ENCODE data around the gene CTNND2.

GRCh38 chr5:11758321-11758720 lies 145.9 kb downstream of the CTNND2 start:
- TF ChIP-seq POLR2AphosphoS5 (IDR thresholded peaks at IDR 0.05; ENCODE audit: low read length) (no peak), NR2C1 (IDR thresholded peaks at IDR 0.05) (no peak), TCF7 (IDR thresholded peaks at IDR 0.05; ENCODE audit: borderline replicate concordance) (no peak), USF1 (IDR thresholded peaks at IDR 0.05; ENCODE audit: borderline replicate concordance, extremely low read length, insufficient read depth, low read depth, low read length) (no peak), ATF7 (IDR thresholded peaks at IDR 0.05; ENCODE audit: low read depth) (no peak), FOXM1 (IDR thresholded peaks at IDR 0.05; ENCODE audit: low read depth, low read length) (no peak), SRF (IDR thresholded peaks at IDR 0.05; ENCODE audit: low read depth in 2 of 2, low read length in 2 of 2) (no peak), MAX (IDR thresholded peaks at IDR 0.05; ENCODE audit: low read depth, low read length) (no peak), USF2 (IDR thresholded peaks at IDR 0.05; ENCODE audit: borderline replicate concordance, low read depth, low read length) (no peak), MYC (IDR thresholded peaks at IDR 0.05; ENCODE audit: insufficient read depth, insufficient read length, insufficient replicate concordance, low read length, severe bottlenecking) (no peak)
- TF ChIP-seq, protein P1, sequence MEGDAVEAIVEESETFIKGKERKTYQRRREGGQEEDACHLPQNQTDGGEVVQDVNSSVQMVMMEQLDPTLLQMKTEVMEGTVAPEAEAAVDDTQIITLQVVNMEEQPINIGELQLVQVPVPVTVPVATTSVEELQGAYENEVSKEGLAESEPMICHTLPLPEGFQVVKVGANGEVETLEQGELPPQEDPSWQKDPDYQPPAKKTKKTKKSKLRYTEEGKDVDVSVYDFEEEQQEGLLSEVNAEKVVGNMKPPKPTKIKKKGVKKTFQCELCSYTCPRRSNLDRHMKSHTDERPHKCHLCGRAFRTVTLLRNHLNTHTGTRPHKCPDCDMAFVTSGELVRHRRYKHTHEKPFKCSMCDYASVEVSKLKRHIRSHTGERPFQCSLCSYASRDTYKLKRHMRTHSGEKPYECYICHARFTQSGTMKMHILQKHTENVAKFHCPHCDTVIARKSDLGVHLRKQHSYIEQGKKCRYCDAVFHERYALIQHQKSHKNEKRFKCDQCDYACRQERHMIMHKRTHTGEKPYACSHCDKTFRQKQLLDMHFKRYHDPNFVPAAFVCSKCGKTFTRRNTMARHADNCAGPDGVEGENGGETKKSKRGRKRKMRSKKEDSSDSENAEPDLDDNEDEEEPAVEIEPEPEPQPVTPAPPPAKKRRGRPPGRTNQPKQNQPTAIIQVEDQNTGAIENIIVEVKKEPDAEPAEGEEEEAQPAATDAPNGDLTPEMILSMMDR (IDR thresholded peaks at IDR 0.05 in 2 of 3, conservative IDR thresholded peaks at IDR 0.05 in 1 of 3; ENCODE audit: control insufficient read depth in 2 of 3, extremely low read depth in 1 of 3, insufficient read depth in 1 of 3, low read depth in 3 of 3, low read length in 3 of 3): no peak
- TF ChIP-seq, protein P2, sequence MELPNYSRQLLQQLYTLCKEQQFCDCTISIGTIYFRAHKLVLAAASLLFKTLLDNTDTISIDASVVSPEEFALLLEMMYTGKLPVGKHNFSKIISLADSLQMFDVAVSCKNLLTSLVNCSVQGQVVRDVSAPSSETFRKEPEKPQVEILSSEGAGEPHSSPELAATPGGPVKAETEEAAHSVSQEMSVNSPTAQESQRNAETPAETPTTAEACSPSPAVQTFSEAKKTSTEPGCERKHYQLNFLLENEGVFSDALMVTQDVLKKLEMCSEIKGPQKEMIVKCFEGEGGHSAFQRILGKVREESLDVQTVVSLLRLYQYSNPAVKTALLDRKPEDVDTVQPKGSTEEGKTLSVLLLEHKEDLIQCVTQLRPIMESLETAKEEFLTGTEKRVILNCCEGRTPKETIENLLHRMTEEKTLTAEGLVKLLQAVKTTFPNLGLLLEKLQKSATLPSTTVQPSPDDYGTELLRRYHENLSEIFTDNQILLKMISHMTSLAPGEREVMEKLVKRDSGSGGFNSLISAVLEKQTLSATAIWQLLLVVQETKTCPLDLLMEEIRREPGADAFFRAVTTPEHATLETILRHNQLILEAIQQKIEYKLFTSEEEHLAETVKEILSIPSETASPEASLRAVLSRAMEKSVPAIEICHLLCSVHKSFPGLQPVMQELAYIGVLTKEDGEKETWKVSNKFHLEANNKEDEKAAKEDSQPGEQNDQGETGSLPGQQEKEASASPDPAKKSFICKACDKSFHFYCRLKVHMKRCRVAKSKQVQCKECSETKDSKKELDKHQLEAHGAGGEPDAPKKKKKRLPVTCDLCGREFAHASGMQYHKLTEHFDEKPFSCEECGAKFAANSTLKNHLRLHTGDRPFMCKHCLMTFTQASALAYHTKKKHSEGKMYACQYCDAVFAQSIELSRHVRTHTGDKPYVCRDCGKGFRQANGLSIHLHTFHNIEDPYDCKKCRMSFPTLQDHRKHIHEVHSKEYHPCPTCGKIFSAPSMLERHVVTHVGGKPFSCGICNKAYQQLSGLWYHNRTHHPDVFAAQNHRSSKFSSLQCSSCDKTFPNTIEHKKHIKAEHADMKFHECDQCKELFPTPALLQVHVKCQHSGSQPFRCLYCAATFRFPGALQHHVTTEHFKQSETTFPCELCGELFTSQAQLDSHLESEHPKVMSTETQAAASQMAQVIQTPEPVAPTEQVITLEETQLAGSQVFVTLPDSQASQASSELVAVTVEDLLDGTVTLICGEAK (IDR thresholded peaks at IDR 0.05; ENCODE audit: borderline replicate concordance): no peak

Measured in GM12878 (cell line).